ENCODE measurements around the gene ACSL4. TPM values are rescaled to one million over a fixed set of nuclear protein-coding genes. Genes with fewer than 3 reads are reported as not detected.
"Not testable (repeated sequence)": the region's sequence is repeated elsewhere in the genome, so short reads cannot be mapped to it uniquely, and the experiment has no call there.

Gene ACSL4
- total RNA-seq, 1 donor: 117 TPM

DNA sequence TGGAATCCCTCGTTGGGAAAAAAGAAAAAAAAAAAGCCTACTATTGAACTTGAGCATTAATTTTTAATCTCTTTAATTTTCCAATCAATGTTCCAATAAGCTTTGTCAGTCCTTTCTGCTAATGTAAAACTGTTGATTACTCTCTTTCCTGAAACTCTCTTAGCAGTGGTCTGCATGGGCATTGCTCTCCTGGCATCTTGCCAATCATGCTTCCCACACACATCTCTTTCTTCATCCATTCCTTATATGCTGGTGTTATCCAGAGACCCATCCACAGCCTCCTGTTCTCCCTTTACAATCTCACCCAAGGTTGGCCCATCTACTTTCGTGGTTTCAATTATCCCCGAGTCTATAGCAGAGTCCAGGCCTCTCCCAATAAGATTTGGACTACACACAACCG lies 76.3 kb downstream of the ACSL4 start:
- no peak overlapping the region for H3K4me2 ChIP-seq (ENCODE audit: insufficient read depth, low read length)
- no peaks in the 10 kb centered on the region for H3K4me1 ChIP-seq (ENCODE audit: insufficient read depth, low read length)
- H3K27me3 ChIP-seq (ENCODE audit: insufficient read depth, low read length): no peaks in the 10 kb centered on the region
- no peak overlapping the region for H3K27ac ChIP-seq (ENCODE audit: low read depth, low read length)
- H2AFZ ChIP-seq (ENCODE audit: low read length): no peak overlapping the region
- TF ChIP-seq, protein P1, sequence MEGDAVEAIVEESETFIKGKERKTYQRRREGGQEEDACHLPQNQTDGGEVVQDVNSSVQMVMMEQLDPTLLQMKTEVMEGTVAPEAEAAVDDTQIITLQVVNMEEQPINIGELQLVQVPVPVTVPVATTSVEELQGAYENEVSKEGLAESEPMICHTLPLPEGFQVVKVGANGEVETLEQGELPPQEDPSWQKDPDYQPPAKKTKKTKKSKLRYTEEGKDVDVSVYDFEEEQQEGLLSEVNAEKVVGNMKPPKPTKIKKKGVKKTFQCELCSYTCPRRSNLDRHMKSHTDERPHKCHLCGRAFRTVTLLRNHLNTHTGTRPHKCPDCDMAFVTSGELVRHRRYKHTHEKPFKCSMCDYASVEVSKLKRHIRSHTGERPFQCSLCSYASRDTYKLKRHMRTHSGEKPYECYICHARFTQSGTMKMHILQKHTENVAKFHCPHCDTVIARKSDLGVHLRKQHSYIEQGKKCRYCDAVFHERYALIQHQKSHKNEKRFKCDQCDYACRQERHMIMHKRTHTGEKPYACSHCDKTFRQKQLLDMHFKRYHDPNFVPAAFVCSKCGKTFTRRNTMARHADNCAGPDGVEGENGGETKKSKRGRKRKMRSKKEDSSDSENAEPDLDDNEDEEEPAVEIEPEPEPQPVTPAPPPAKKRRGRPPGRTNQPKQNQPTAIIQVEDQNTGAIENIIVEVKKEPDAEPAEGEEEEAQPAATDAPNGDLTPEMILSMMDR (IDR thresholded peaks at IDR 0.05; ENCODE audit: extremely low read depth, low read depth, low read length): no peak
- DNase-seq (ENCODE audit: insufficient read length, low spot score, missing footprints): no peak
- H4K20me1 ChIP-seq (ENCODE audit: insufficient read depth, low read length): peaks cover 7% of the 10 kb centered on the region
- H3K9me3 ChIP-seq (ENCODE audit: low read depth, low read length): no peaks in the 10 kb centered on the region
- peaks cover 25% of the 10 kb centered on the region for H3K79me2 ChIP-seq (ENCODE audit: insufficient read depth, low read length)
- H3K36me3 ChIP-seq (ENCODE audit: insufficient read depth, low read length): peaks cover 7% of the 10 kb centered on the region
- no peak overlapping the region for H3K4me3 ChIP-seq (ENCODE audit: insufficient read depth, low read length)

DNA sequence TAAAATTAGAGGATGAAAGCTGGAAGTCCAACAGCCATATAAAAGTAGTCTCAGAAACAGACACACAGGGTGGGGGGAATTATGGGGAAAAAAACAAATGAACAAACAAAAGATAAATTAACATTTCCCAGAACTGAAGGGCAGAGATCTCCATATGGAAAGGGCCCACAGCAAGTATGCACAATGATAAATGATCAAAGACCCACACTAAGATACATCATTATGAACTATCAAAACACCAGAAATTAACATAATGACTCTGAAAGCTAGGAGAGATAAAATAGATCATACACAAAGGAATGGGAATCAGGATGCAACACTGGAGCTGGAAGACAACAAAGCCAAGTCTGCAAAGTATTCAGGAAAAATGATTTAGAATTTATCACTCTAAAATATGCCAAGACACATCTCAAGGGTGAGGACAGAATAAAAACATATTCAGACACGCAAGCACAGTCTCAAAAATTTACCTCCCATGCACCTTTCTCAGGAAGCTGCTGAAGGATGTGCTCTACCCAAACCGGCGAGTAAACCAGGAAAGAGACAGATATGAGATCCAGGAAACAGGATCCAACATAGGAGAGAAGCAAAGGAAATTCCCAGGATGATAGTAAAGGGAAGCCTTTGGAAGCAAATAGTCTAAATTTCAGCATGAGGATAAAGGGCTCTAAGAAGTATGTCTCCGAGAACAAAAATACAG lies 77.4 kb downstream of the ACSL4 start:
- TF ChIP-seq, protein P1 (IDR thresholded peaks at IDR 0.05; ENCODE audit: extremely low read depth, low read depth, low read length): no peak
- no peak for DNase-seq (ENCODE audit: insufficient read length, low spot score, missing footprints)
- Histone ChIP-seq H4K20me1 (ENCODE audit: insufficient read depth, low read length) (peaks cover 7% of the 10 kb centered on the region), H3K36me3 (ENCODE audit: insufficient read depth, low read length) (peaks cover 7% of the 10 kb centered on the region), H3K4me2 (ENCODE audit: insufficient read depth, low read length) (no peak overlapping the region), H3K27ac (ENCODE audit: low read depth, low read length) (no peak overlapping the region), H2AFZ (ENCODE audit: low read length) (no peak overlapping the region), H3K4me1 (ENCODE audit: insufficient read depth, low read length) (no peaks in the 10 kb centered on the region), H3K27me3 (ENCODE audit: insufficient read depth, low read length) (no peaks in the 10 kb centered on the region), H3K9me3 (ENCODE audit: low read depth, low read length) (no peaks in the 10 kb centered on the region), H3K4me3 (ENCODE audit: insufficient read depth, low read length) (no peak overlapping the region), H3K79me2 (ENCODE audit: insufficient read depth, low read length) (peaks cover 30% of the 10 kb centered on the region)

DNA sequence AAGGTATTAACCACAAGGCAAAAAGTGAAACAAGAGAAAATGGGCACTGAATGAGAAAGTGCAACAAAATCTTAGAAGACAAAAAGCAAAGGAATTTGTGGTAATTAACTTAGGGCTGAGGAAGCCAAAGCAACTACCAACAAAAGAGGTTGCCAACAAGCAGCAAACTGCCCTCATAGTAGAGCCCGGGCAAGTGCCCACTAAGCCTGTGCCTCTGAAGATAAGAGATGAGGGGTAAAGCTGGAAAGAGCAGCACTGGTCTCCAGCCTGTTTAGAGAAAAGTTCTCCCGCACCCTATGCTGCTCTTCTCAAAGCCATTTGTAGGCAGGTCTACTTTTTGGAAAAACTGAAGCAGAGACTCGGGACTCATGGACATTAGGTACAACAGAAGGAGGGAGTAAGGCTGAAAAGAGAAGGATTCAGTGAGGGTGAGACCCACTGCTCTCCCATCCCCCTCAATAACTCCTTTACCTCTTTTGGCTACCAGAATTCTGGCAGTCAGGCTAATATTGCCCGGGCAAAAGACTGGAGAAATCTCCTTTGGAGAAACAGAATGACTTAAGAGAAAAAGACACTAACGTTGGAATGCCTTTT lies 78.4 kb downstream of the ACSL4 start:
- Histone ChIP-seq H3K9me3 (ENCODE audit: low read depth, low read length) (no peaks in the 10 kb centered on the region), H3K27ac (ENCODE audit: low read depth, low read length) (no peak overlapping the region), H3K4me2 (ENCODE audit: insufficient read depth, low read length) (no peak overlapping the region), H3K4me3 (ENCODE audit: insufficient read depth, low read length) (no peak overlapping the region), H3K36me3 (ENCODE audit: insufficient read depth, low read length) (peaks cover 7% of the 10 kb centered on the region), H2AFZ (ENCODE audit: low read length) (no peak overlapping the region), H3K4me1 (ENCODE audit: insufficient read depth, low read length) (no peaks in the 10 kb centered on the region), H3K79me2 (ENCODE audit: insufficient read depth, low read length) (peaks cover 30% of the 10 kb centered on the region), H4K20me1 (ENCODE audit: insufficient read depth, low read length) (peaks cover 7% of the 10 kb centered on the region), H3K27me3 (ENCODE audit: insufficient read depth, low read length) (no peaks in the 10 kb centered on the region)
- TF ChIP-seq, protein P1 (IDR thresholded peaks at IDR 0.05; ENCODE audit: extremely low read depth, low read depth, low read length): no peak
- DNase-seq (ENCODE audit: insufficient read length, low spot score, missing footprints): no peak

DNA sequence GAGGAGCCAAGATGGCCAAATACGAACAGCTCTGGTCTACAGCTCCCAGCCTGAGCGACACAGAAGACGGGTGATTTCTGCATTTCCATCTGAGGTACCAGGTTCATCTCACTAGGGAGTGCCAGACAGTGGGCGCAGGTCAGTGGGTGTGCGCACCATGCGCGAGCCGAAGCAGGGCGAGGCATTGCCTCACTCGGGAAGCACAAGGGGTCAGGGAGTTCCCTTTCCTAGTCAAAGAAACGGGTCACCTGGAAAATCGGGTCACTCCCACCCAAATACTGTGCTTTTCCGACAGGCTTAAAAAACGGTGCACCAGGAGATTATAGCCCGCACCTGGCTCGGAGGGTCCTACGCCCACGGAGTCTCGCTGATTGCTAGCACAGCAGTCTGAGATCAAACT lies 88.4 kb downstream of the ACSL4 start:
- not testable (repeated sequence) for H4K20me1 ChIP-seq (ENCODE audit: insufficient read depth, low read length); H3K27me3 ChIP-seq (ENCODE audit: insufficient read depth, low read length); H3K9me3 ChIP-seq (ENCODE audit: low read depth, low read length); H3K79me2 ChIP-seq (ENCODE audit: insufficient read depth, low read length); DNase-seq (ENCODE audit: insufficient read length, low spot score, missing footprints); H3K4me2 ChIP-seq (ENCODE audit: insufficient read depth, low read length); H2AFZ ChIP-seq (ENCODE audit: low read length); H3K27ac ChIP-seq (ENCODE audit: low read depth, low read length); H3K4me3 ChIP-seq (ENCODE audit: insufficient read depth, low read length); H3K4me1 ChIP-seq (ENCODE audit: insufficient read depth, low read length); H3K36me3 ChIP-seq (ENCODE audit: insufficient read depth, low read length)
